Suppressor macrophage (primary cell): Measurements from ENCODE around the gene ANKRD61.
A peak's percentile ranks its signal among the peaks of the same experiment; 100 is the strongest.
"Not testable (repeated sequence)": the region's sequence is repeated elsewhere in the genome, so short reads cannot be mapped to it uniquely, and the experiment has no call there.

Experiments
- DNase-seq, 4 experiments: peaks; one replicate each; pipeline ENCODE4 v3.0.0-alpha.2; 2020 to 2022
- total RNA-seq, 17 experiments: gene quantifications; one replicate each; lab custom pipeline; 2026; ENCODE audit warnings: mixed read lengths in 6 of 17, inconsistent platforms in 3 of 17; lab: John Stamatoyannopoulos, UW

ANKRD61 gene
- 0 to 0.66 (median 0.07) reads per million in 17 experiments for total RNA-seq

GRCh38 chr7:6030988-6031387 is at the start of gene ANKRD61:
Gene ANKRD61 (plus strand): TSS chr7:6031376. CDS start chr7:6031376, 0 bp downstream.
- no peak for DNase-seq

- DNase-seq, result not testable (repeated sequence)
Observed at GRCh38 chr7:5987061-5987460, 44.1 kb upstream of the ANKRD61 start.

- peak; percentile 68 to 87 (median 72) for DNase-seq
Observed at GRCh38 chr7:5997210-5997808, 33.9 kb upstream of the ANKRD61 start.

GRCh38 chr7:6007386-6007785 is 23.8 kb upstream of the ANKRD61 start:
- no peak for DNase-seq

- not testable (repeated sequence) for DNase-seq
Observed at GRCh38 chr7:6007835-6008590, 23.2 kb upstream of the ANKRD61 start.

- DNase-seq, result peak; percentile 98 to 100 (median 99)
Observed at GRCh38 chr7:6008668-6009611, 22.2 kb upstream of the ANKRD61 start, which contains the start of the genes AIMP2 and PMS2. Gene AIMP2 (plus strand): TSS chr7:6009272. CDS start chr7:6009364, 92 bp downstream. Gene PMS2 (minus strand): TSS chr7:6009049. CDS start chr7:6009019, 30 bp downstream.

GRCh38 chr7:6010370-6010769 is 20.8 kb upstream of the ANKRD61 start:
- DNase-seq, result not testable (repeated sequence)

- DNase-seq, result no peak
Observed at GRCh38 chr7:6011541-6011940, 19.6 kb upstream of the ANKRD61 start.

- DNase-seq, result no peak
Observed at GRCh38 chr7:6012355-6013104, 18.6 kb upstream of the ANKRD61 start.

GRCh38 chr7:6015917-6016652 is 15.1 kb upstream of the ANKRD61 start:
- DNase-seq, result no peak

- DNase-seq, result no peak
Observed at GRCh38 chr7:6016653-6016966, 14.6 kb upstream of the ANKRD61 start.

- no peak for DNase-seq
Observed at GRCh38 chr7:6020371-6021286, 10.5 kb upstream of the ANKRD61 start.

GRCh38 chr7:6022707-6023106 is 8.5 kb upstream of the ANKRD61 start:
- no peak for DNase-seq

- DNase-seq, result peak in 3 of 4 experiments; percentile 16 to 33 (median 27)
Observed at GRCh38 chr7:6023974-6024435, 7.2 kb upstream of the ANKRD61 start.

GRCh38 chr7:6026011-6026819 is 5.0 kb upstream of the ANKRD61 start:
- peak; percentile 88 to 92 (median 91) for DNase-seq

- DNase-seq, result peak; percentile 74 to 92 (median 86)
Observed at GRCh38 chr7:6026820-6027311, 4.3 kb upstream of the ANKRD61 start.

GRCh38 chr7:6027806-6028365 is 3.3 kb upstream of the ANKRD61 start:
- no peak for DNase-seq

GRCh38 chr7:6028563-6028962 is 2.6 kb upstream of the ANKRD61 start:
- DNase-seq, result no peak

- no peak for DNase-seq
Observed at GRCh38 chr7:6031567-6031966, 391 bp downstream of the ANKRD61 start.
